ENCODE data around the gene STAC3.

Gene STAC3

DNA sequence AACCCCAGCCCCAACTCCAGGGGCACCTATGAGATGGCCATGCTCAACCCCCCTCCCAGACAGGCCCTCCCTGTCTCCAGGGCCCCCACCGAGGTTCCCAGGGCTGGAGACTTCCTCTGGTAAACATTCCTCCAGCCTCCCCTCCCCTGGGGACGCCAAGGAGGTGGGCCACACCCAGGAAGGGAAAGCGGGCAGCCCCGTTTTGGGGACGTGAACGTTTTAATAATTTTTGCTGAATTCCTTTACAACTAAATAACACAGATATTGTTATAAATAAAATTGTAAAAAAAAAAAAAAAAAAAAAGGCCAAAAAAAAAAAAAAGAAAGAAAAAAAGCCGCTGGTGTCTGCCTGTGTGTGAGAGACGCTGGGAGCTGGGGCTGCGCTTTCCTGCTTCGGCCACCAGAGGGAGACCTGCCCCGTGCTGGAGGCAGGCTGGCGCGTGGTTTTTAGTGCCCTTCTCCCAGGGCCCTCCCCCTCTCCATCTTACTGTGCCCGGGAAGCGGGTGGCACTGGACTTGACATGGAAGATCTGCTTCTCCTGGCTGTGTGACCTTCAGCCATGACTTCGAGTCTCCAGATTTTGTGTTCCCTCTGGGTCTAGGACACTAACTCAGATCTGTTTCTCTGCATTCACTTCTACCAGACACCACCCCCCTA, 37.8 kb downstream of the STAC3 start:
- Mint-ChIP-seq H3K4me1 (peaks cover 40% of the 10 kb centered on the region), H3K9me3 (no peaks in the 10 kb centered on the region), H3K27ac (no peak overlapping the region), H3K27me3 (ENCODE audit: low read depth, poor library complexity) (peaks cover 43% of the 10 kb centered on the region), H3K36me3 (ENCODE audit: low read depth) (peaks cover 7% of the 10 kb centered on the region), H3K4me3 (peak overlapping the region; percentile 48)
- TF ChIP-seq, protein P1, sequence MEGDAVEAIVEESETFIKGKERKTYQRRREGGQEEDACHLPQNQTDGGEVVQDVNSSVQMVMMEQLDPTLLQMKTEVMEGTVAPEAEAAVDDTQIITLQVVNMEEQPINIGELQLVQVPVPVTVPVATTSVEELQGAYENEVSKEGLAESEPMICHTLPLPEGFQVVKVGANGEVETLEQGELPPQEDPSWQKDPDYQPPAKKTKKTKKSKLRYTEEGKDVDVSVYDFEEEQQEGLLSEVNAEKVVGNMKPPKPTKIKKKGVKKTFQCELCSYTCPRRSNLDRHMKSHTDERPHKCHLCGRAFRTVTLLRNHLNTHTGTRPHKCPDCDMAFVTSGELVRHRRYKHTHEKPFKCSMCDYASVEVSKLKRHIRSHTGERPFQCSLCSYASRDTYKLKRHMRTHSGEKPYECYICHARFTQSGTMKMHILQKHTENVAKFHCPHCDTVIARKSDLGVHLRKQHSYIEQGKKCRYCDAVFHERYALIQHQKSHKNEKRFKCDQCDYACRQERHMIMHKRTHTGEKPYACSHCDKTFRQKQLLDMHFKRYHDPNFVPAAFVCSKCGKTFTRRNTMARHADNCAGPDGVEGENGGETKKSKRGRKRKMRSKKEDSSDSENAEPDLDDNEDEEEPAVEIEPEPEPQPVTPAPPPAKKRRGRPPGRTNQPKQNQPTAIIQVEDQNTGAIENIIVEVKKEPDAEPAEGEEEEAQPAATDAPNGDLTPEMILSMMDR (IDR thresholded peaks at IDR 0.05) = peak; percentile 95
- DNase-seq = peak; percentile 91

DNA sequence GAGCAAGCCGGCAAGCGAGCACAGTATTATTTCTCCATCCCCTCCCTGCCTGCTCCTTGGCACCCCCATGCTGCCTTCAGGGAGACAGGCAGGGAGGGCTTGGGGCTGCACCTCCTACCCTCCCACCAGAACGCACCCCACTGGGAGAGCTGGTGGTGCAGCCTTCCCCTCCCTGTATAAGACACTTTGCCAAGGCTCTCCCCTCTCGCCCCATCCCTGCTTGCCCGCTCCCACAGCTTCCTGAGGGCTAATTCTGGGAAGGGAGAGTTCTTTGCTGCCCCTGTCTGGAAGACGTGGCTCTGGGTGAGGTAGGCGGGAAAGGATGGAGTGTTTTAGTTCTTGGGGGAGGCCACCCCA, 38.3 kb downstream of the STAC3 start:
- no peak for DNase-seq
- Mint-ChIP-seq H3K9me3 (no peaks in the 10 kb centered on the region), H3K4me1 (peaks cover 35% of the 10 kb centered on the region), H3K36me3 (ENCODE audit: low read depth) (peaks cover 9% of the 10 kb centered on the region), H3K27ac (no peak overlapping the region), H3K4me3 (no peak overlapping the region), H3K27me3 (ENCODE audit: low read depth, poor library complexity) (peaks cover 38% of the 10 kb centered on the region)
- TF ChIP-seq, protein P1 (IDR thresholded peaks at IDR 0.05) = no peak

DNA sequence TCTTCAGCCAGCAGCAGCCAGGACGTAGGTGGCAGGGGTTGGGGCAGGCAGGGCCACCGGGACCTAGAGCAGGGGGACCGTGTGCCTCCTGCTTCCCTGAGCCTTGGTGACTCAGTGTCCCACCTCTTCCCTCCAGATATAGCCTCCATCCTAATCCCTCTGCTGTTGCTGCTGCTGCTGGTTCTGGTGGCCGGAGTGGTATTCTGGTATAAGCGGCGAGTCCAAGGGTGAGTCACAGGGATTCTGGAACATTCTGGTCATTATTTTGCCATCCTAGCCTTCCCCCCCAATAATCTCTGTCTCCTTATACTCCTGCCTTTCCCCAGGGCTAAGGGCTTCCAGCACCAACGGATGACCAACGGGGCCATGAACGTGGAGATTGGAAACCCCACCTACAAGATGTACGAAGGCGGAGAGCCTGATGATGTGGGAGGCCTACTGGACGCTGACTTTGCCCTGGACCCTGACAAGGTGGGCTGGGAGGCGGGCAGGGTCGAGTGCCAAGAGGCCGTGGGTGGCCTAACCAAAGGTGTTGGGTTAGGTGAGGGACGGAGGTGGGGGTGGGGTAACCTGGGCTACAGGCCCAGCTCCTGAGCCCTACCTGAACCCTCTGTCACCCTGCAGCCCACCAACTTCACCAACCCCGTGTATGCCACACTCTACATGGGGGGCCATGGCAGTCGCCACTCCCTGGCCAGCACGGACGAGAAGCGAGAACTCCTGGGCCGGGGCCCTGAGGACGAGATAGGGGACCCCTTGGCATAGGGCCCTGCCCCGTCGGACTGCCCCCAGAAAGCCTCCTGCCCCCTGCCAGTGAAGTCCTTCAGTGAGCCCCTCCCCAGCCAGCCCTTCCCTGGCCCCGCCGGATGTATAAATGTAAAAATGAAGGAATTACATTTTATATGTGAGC, 38.9 kb downstream of the STAC3 start:
- peaks cover 34% of the 10 kb centered on the region for H3K4me1 Mint-ChIP-seq
- peaks cover 32% of the 10 kb centered on the region for H3K27me3 Mint-ChIP-seq (ENCODE audit: low read depth, poor library complexity)
- no peak for DNase-seq
- no peak overlapping the region for H3K4me3 Mint-ChIP-seq
- H3K36me3 Mint-ChIP-seq (ENCODE audit: low read depth) = peaks cover 13% of the 10 kb centered on the region
- no peak overlapping the region for H3K27ac Mint-ChIP-seq
- TF ChIP-seq, protein P1 (IDR thresholded peaks at IDR 0.05) = no peak
- H3K9me3 Mint-ChIP-seq = no peaks in the 10 kb centered on the region

DNA sequence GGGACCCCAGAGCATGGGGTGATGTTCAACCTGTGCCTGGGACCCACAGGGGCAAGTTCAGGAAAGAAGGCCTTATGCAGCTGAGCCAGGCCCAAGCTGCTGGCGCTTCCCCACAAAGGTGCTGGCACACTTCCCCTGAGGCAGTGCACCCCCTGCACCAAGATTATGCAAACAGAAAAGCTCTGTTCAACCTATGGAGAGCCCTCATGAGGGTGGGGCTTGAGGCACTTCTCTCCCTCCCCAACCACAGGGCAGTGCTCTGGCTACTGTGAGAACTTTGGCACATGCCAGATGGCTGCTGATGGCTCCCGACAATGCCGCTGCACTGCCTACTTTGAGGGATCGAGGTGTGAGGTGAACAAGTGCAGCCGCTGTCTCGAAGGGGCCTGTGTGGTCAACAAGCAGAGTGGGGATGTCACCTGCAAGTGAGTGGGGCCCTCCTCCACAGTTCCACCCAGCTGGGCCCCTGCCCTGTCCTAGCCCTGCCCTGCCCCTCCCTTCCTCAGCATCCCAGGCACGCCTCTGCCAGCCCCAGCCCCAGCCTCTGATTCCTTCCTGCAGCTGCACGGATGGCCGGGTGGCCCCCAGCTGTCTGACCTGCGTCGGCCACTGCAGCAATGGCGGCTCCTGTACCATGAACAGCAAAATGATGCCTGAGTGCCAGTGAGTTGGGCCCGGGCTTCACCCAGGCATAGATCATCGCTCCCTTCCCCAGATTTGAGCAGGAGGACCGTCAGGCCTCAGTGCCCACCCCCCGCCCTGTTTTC, 39.9 kb downstream of the STAC3 start:
- peaks cover 13% of the 10 kb centered on the region for H3K36me3 Mint-ChIP-seq (ENCODE audit: low read depth)
- H3K27me3 Mint-ChIP-seq (ENCODE audit: low read depth, poor library complexity) = peaks cover 28% of the 10 kb centered on the region
- no peaks in the 10 kb centered on the region for H3K9me3 Mint-ChIP-seq
- TF ChIP-seq, protein P1 (IDR thresholded peaks at IDR 0.05) = no peak
- H3K4me1 Mint-ChIP-seq = peaks cover 34% of the 10 kb centered on the region
- DNase-seq = no peak
- H3K4me3 Mint-ChIP-seq = no peak overlapping the region
- no peak overlapping the region for H3K27ac Mint-ChIP-seq

DNA sequence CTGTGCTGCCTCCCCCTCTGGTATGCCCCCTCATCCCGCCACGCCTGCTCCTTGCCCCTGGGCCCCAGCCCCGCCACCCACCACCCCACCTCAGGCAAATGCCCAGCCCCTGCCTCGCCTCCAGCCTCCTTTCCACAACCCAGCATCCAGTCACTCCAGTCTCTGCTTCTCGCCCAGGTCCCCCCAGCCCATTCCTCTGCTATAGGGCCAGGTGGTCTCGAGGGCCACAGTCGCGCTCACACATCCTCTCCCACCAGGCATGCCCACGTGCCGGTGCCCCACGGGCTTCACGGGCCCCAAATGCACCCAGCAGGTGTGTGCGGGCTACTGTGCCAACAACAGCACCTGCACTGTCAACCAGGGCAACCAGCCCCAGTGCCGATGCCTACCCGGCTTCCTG, 40.5 kb downstream of the STAC3 start:
- Mint-ChIP-seq H3K27ac (no peak overlapping the region), H3K27me3 (ENCODE audit: low read depth, poor library complexity) (peaks cover 21% of the 10 kb centered on the region), H3K36me3 (ENCODE audit: low read depth) (peaks cover 19% of the 10 kb centered on the region), H3K4me1 (peaks cover 28% of the 10 kb centered on the region), H3K9me3 (no peaks in the 10 kb centered on the region), H3K4me3 (no peak overlapping the region)
- no peak for DNase-seq
- TF ChIP-seq, protein P1 (IDR thresholded peaks at IDR 0.05) = no peak

Data from nephron progenitor cell (in vitro differentiated cells).